HCT116 (cell line): ENCODE measurements around the gene YIPF1. TPM values are rescaled to one million over a fixed set of nuclear protein-coding genes. Genes with fewer than 3 reads are reported as not detected.
A peak's percentile ranks its signal among the peaks of the same experiment; 100 is the strongest.

Source experiments
- ATAC-seq: fragments of 200-7000 bp; cut with Tn5 transposase; 2 replicates; pipeline ENCODE4 v1.9.1; 2020; ENCODE audit warnings: mild to moderate bottlenecking, moderate library complexity
- BruUV-seq: library from RNA; stranded (reverse); fragments of 400-500 nt; replicated peaks from 2 replicates; lab custom pipeline; 2021; lab: Mats Ljungman, UMichigan
- CTCF ChIA-PET: fragments of 300-600 bp; sonication (Branson Sonifier 250); formaldehyde crosslinking; loops from one replicate; lab custom pipeline; 2021; ENCODE audit warnings: antibody characterized with exemption; lab: Charles Lee
- POLR2A ChIA-PET: fragments of 300-600, 350-600 bp; sonication (Branson Sonifier 250); formaldehyde crosslinking; loops from one replicate; lab custom pipeline; 2021; ENCODE audit warnings: antibody characterized with exemption; lab: Charles Lee
- RAD21 ChIA-PET, 2 experiments: fragments of 300-600 bp; sonication (Branson Sonifier 250); formaldehyde crosslinking; loops; one replicate each; lab custom pipeline; 2023; ENCODE audit warnings: low total read pairs in 2 of 2; ENCODE audit not compliant: uncharacterized antibody in 2 of 2, unreplicated experiment in 2 of 2, low non-redundant PET in 1 of 2; lab: Charles Lee
- DNase-seq: peaks from one replicate; pipeline ENCODE4 v3.0.0-alpha.2; 2010; ENCODE audit warnings: low read depth, low spot score
- H2AFZ ChIP-seq: fragments of 200-600 bp; shearing (Covaris generic), sonication (generic); 2 replicates; pipeline ENCODE4 v1.6.1; 2017; ENCODE audit warnings: low read depth, mixed run types, mixed read lengths, antibody characterized with exemption, low read length; ENCODE audit not compliant: poor library complexity, severe bottlenecking
- H3K27ac ChIP-seq: 2 replicates; pipeline ENCODE4 v1.5.1; 2012; ENCODE audit warnings: low read depth, low read length
- H3K27me3 ChIP-seq: fragments of 200-600 bp; sonication (generic); 2 replicates; pipeline ENCODE4 v1.6.1; 2016; ENCODE audit warnings: mixed run types, low read length, mixed read lengths; ENCODE audit not compliant: insufficient read depth
- H3K36me3 ChIP-seq, 2 experiments: fragments of 200-500 bp in 1 of 2; fragments of 200-600 bp in 1 of 2; sonication (Bioruptor generic) in 1 of 2; sonication (generic) in 1 of 2; 2 replicates each; pipeline versions ENCODE4 v1.5.1 to v1.6.1; 2014 to 2016; ENCODE audit warnings: low read length in 2 of 2, inconsistent platforms in 1 of 2, mixed read lengths in 1 of 2, mixed run types in 1 of 2; ENCODE audit not compliant: insufficient read depth in 2 of 2, control insufficient read depth in 1 of 2
- H3K4me1 ChIP-seq, 2 experiments: fragments of 200-600 bp in 1 of 2; sonication (generic) in 1 of 2; 2 replicates each; pipeline versions ENCODE4 v1.5.1 to v1.6.1; 2012 to 2017; ENCODE audit warnings: low read length in 2 of 2, inconsistent platforms in 1 of 2, mild to moderate bottlenecking in 1 of 2, mixed read lengths in 1 of 2, mixed run types in 1 of 2, moderate library complexity in 1 of 2; ENCODE audit not compliant: insufficient read depth in 2 of 2, control insufficient read depth in 1 of 2
- H3K4me2 ChIP-seq: fragments of 200-600 bp; sonication (generic); 2 replicates; pipeline ENCODE4 v1.6.1; 2017; ENCODE audit warnings: mixed run types, low read length, mixed read lengths
- H3K4me3 ChIP-seq, 2 experiments: fragments of 200-600 bp in 1 of 2; sonication (generic) in 1 of 2; replicated peaks in 1 of 2; 2 replicates each; pipeline ENCODE4 v1.5.1; 2011 to 2016; ENCODE audit warnings: low read length in 2 of 2, control low read depth in 1 of 2, low read depth in 1 of 2, mild to moderate bottlenecking in 1 of 2, mixed read lengths in 1 of 2, mixed run types in 1 of 2
- H3K79me2 ChIP-seq: fragments of 200-600 bp; sonication (generic); 2 replicates; pipeline ENCODE4 v1.6.1; 2017; ENCODE audit warnings: mild to moderate bottlenecking, mixed run types, low read length, moderate library complexity, mixed read lengths; ENCODE audit not compliant: insufficient read depth
- H3K9ac ChIP-seq: fragments of 200-600 bp; sonication (generic); 2 replicates; pipeline ENCODE4 v1.6.1; 2016; ENCODE audit warnings: low read length, mixed read lengths
- H3K9me2 ChIP-seq: fragments of 200-600 bp; sonication (generic), shearing (Covaris generic); 2 replicates; pipeline ENCODE4 v1.6.1; 2017; ENCODE audit warnings: mixed run types, mild to moderate bottlenecking, moderate library complexity; ENCODE audit not compliant: insufficient read depth
- H3K9me3 ChIP-seq, 2 experiments: fragments of 200-500 bp in 1 of 2; fragments of 200-600 bp in 1 of 2; sonication (Bioruptor generic) in 1 of 2; sonication (generic) in 1 of 2; 2 replicates each; pipeline ENCODE4 v1.6.1; 2014 to 2017; ENCODE audit warnings: low read length in 2 of 2, mixed read lengths in 2 of 2, inconsistent platforms in 1 of 2, low read depth in 1 of 2, mild to moderate bottlenecking in 1 of 2, mixed run types in 1 of 2, moderate library complexity in 1 of 2; ENCODE audit not compliant: control insufficient read depth in 1 of 2, insufficient read depth in 1 of 2
- H4K20me1 ChIP-seq: fragments of 200-600 bp; sonication (generic), shearing (Covaris generic); 2 replicates; pipeline ENCODE4 v1.6.1; 2017; ENCODE audit warnings: mixed run types, mild to moderate bottlenecking, moderate library complexity; ENCODE audit not compliant: insufficient read depth
- SP1 ChIP-seq: IDR thresholded peaks from 2 replicates; pipeline ENCODE4 v1.6.1; 2012; ENCODE audit warnings: low read depth
- ZFX ChIP-seq: fragments of 450-650 bp; IDR thresholded peaks from 2 replicates; pipeline ENCODE4 v1.6.1; 2017
- ZNF274 ChIP-seq: fragments of 200-500 bp; sonication (Bioruptor generic); IDR thresholded peaks from 2 replicates; pipeline ENCODE4 v1.6.1; 2014; ENCODE audit warnings: mild to moderate bottlenecking, low read depth, low read length, inconsistent platforms
- intact Hi-C: fragments of 100-400 bp; cut with micrococcal nuclease; formaldehyde crosslinking; loops from 2 replicates; pipeline ENCODE4 v1.10.0; 2022
- total RNA-seq: library from RNA; stranded (reverse); gene quantifications from one replicate; pipeline ENCODE4 v1.2.1, GENCODE V29; 2021; ENCODE audit not compliant: unreplicated experiment
- TF ChIP-seq, protein P1 (sequence below), 3 experiments: fragments of 200-600 bp in 1 of 3; sonication (generic) in 1 of 3; IDR thresholded peaks in 2 of 3; conservative IDR thresholded peaks in 1 of 3; 2 replicates each; pipeline ENCODE4 v1.5.1; 2012 to 2017; ENCODE audit warnings: low read depth in 2 of 3, low read length in 2 of 3, antibody characterized with exemption in 1 of 3, borderline replicate concordance in 1 of 3, control low read depth in 1 of 3, mild to moderate bottlenecking in 1 of 3, mixed read lengths in 1 of 3, mixed run types in 1 of 3, moderate library complexity in 1 of 3; ENCODE audit not compliant: insufficient read depth in 1 of 3

The YIPF1 gene
- total RNA-seq, 1 experiment from 2014 or later: 16.4 TPM

DNA sequence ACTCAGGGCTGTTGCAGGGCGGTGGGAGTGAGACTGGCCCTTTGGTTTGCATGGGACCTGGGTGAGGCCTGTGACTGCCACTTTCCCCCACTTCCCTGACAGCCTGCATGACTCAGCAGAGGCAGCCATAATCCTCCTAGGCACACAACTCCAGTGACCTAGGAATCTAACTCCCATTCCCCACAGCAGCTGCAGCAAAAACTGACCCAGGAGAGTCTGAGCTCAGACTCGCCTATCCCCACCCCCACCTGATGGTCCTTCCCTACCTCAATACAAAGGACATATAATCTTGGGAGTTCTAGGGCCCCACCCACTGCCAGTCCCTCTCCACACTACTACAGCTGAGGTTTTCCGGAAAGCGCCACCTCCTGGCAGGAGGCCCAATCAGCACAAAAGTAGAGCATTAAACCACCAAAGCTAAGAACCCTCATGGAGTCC is 78.2 kb downstream of the YIPF1 start:
- Histone ChIP-seq H3K9me3 (no peaks in the 10 kb centered on the region), H3K4me2 (peak overlapping the region; percentile 11; the same call in 1 of the 2 replicates), H3K27me3 (no peaks in the 10 kb centered on the region), H3K9me2 (no peaks in the 10 kb centered on the region), H3K79me2 (peaks cover 83% of the 10 kb centered on the region), H3K36me3 (peaks cover 11 to 25% of the 10 kb centered on the region in 2 experiments), H3K27ac (peak overlapping the region; percentile 51), H2AFZ (no peak overlapping the region), H3K9ac (peak overlapping the region; percentile 18), H4K20me1 (no peaks in the 10 kb centered on the region), H3K4me1 (peaks cover 4 to 21% of the 10 kb centered on the region in 2 experiments), H3K4me3 (no peak overlapping the region)
- BruUV-seq: no TSS peak
- DNase-seq (peak; percentile 15), ATAC-seq (peak; percentile 89)
- ChIA-PET RAD21 (no interaction called here), POLR2A (no interaction called here), CTCF (interaction anchor here (1.2 to 1.6 kb wide), 4 partner anchors 10 to 148 kb away, joined by 3 to 7 read pairs (median 4); no protein-coding TSS in a partner anchor)
- intact Hi-C loops: loop anchor here (10.0 kb wide), 1 partner anchor 327 kb away; no protein-coding TSS in a partner anchor
- TF ChIP-seq, protein P1, sequence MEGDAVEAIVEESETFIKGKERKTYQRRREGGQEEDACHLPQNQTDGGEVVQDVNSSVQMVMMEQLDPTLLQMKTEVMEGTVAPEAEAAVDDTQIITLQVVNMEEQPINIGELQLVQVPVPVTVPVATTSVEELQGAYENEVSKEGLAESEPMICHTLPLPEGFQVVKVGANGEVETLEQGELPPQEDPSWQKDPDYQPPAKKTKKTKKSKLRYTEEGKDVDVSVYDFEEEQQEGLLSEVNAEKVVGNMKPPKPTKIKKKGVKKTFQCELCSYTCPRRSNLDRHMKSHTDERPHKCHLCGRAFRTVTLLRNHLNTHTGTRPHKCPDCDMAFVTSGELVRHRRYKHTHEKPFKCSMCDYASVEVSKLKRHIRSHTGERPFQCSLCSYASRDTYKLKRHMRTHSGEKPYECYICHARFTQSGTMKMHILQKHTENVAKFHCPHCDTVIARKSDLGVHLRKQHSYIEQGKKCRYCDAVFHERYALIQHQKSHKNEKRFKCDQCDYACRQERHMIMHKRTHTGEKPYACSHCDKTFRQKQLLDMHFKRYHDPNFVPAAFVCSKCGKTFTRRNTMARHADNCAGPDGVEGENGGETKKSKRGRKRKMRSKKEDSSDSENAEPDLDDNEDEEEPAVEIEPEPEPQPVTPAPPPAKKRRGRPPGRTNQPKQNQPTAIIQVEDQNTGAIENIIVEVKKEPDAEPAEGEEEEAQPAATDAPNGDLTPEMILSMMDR (IDR thresholded peaks at IDR 0.05 in 2 of 3, conservative IDR thresholded peaks at IDR 0.05 in 1 of 3; ENCODE audit: borderline replicate concordance in 1 of 3, insufficient read depth in 1 of 3, low read depth in 2 of 3, low read length in 2 of 3): peak in 2 of 3 experiments; percentile 53 to 68; a peak in 4 of 6 replicates
- no peak for TF ChIP-seq SP1

DNA sequence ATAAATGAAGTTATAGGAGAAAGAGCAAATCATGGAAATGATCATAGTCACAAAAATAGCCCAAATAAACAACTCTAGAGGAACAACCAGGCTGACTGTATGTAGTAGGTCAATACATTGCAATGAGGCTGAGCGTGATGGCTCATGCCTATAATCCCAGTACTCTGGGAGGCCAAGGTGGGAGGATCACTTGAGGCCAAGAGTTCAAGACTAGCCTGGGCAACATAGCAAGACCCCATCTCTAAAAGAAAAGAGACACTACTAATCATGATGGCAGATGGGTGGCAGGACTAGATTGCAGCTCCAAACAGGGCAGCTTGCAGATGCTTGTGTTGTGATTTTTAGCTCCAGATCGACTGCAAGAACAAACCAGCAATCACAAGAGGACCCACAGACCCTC is 79.1 kb downstream of the YIPF1 start:
- ChIA-PET POLR2A (no interaction called here), RAD21 (interaction anchor here in 1 of 2 experiments (0.7 kb wide), 1 partner anchor 10 kb away, joined by 5 read pairs; no protein-coding TSS in a partner anchor), CTCF (interaction anchor here (1.0 to 1.3 kb wide), 3 partner anchors 9 to 149 kb away, joined by 3 to 4 read pairs (median 3); no protein-coding TSS in a partner anchor)
- DNase-seq (no peak), ATAC-seq (no peak)
- H3K4me1 ChIP-seq: peaks cover 4 to 21% of the 10 kb centered on the region in 2 experiments
- H2AFZ ChIP-seq: no peak overlapping the region
- H3K9me3 ChIP-seq: no peaks in the 10 kb centered on the region
- no peaks in the 10 kb centered on the region for H4K20me1 ChIP-seq
- no peaks in the 10 kb centered on the region for H3K9me2 ChIP-seq
- H3K9ac ChIP-seq: no peak overlapping the region
- TF ChIP-seq ZNF274 (no peak), ZFX (0 out of 2 replicates have a peak, but pooled peaks have one; percentile 4)
- TF ChIP-seq, protein P1 (IDR thresholded peaks at IDR 0.05 in 2 of 3, conservative IDR thresholded peaks at IDR 0.05 in 1 of 3; ENCODE audit: borderline replicate concordance in 1 of 3, insufficient read depth in 1 of 3, low read depth in 2 of 3, low read length in 2 of 3): no peak
- H3K27me3 ChIP-seq: no peaks in the 10 kb centered on the region
- no peak overlapping the region for H3K4me2 ChIP-seq
- BruUV-seq: no TSS peak
- intact Hi-C loops: loop anchor here (10.0 kb wide), 1 partner anchor 326 kb away; no protein-coding TSS in a partner anchor
- peaks cover 75% of the 10 kb centered on the region for H3K79me2 ChIP-seq
- H3K4me3 ChIP-seq: no peak overlapping the region
- no peak overlapping the region for H3K27ac ChIP-seq
- H3K36me3 ChIP-seq: peaks cover 15 to 33% of the 10 kb centered on the region in 2 experiments
